LNCAP (cell line): ENCODE results near the gene MAPK11.

ENCODE experiments used
- TF ChIP-seq, protein P1 (sequence below): fragments of 450-650 bp; IDR thresholded peaks from 2 replicates; pipeline ENCODE4 v1.5.1; 2017; ENCODE audit warnings: mild to moderate bottlenecking

MAPK11 gene

GRCh38 chr22:50310949-50311444, 40.8 kb upstream of the MAPK11 start:
- TF ChIP-seq, protein P1, sequence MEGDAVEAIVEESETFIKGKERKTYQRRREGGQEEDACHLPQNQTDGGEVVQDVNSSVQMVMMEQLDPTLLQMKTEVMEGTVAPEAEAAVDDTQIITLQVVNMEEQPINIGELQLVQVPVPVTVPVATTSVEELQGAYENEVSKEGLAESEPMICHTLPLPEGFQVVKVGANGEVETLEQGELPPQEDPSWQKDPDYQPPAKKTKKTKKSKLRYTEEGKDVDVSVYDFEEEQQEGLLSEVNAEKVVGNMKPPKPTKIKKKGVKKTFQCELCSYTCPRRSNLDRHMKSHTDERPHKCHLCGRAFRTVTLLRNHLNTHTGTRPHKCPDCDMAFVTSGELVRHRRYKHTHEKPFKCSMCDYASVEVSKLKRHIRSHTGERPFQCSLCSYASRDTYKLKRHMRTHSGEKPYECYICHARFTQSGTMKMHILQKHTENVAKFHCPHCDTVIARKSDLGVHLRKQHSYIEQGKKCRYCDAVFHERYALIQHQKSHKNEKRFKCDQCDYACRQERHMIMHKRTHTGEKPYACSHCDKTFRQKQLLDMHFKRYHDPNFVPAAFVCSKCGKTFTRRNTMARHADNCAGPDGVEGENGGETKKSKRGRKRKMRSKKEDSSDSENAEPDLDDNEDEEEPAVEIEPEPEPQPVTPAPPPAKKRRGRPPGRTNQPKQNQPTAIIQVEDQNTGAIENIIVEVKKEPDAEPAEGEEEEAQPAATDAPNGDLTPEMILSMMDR, result no peak

GRCh38 chr22:50310031-50310722, 40.0 kb upstream of the MAPK11 start:
- TF ChIP-seq, protein P1, result no peak

DNA sequence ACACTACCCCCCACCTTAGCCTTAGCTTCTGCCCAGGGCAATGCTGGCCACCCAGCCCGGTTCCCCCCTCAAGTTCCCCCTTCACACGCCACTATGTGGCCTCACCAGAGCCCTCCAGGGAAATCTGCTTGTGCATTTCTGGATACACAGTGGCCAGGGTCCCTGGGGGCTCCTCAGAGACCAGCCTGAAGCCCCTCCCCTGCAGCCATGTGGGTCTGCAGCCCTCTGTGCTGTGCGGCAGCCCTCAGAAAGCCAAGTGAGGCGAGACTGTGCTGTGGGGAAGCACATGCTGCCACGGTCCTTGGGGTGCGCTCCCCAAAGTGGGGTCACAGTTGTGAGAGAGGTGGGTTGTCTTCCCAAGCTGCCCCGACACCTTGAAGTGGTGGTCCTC, 39.4 kb upstream of the MAPK11 start:
- TF ChIP-seq, protein P1, result no peak

GRCh38 chr22:50308986-50309600, 38.9 kb upstream of the MAPK11 start:
- TF ChIP-seq, protein P1, result no peak

- TF ChIP-seq, protein P1, result no peak
These were observed 38.4 kb upstream of the MAPK11 start for GRCh38 chr22:50308597-50308935.

DNA sequence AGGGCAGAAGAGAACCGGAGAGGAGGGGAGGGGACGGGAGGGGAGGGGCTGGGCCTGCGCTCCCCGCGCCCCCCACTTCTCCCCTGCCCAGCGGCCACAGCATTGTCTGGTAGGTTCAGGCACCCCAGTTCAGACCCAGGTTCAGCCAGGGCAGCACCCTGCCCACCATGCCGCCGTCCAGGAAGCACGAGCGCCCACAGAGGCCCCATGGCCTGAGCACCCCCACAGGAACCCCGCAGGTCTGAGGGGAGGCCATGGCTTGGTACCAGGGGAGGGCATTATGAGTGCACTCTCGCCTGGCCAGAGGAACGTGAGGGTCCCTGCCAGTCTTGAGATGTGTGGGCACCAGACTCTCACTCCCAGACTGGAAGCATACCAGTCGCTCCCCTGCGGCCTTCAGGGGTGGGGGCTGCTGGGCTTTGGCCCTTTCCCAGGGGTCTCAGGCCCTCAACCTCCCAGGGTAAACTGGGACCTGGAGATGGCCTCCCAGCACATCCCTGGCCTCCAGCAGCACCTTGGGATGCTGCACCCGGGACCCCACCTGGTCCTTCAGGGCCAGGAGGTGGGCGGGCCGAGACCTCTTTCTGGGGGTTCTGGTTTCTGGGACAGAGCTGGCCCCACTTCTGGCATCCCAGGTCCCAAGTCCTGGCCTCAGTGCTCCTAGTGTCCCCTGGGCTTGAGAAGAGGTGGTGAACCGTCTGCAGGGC, 37.9 kb upstream of the MAPK11 start:
- TF ChIP-seq, protein P1, result no peak

- TF ChIP-seq, protein P1, result no peak
These were observed 36.9 kb upstream of the MAPK11 start, which contains the start of gene PLXNB2 for GRCh38 chr22:50306753-50307749. Gene PLXNB2, minus strand, starts transcription at chr22:50307646. Its CDS starts 17,062 bp downstream, at chr22:50290584.
